OCI-LY1 (cell line): Measurements from ENCODE around the gene B3GALNT1.

ENCODE experiments used
- H2AFZ ChIP-seq: fragments of 200-600 bp; sonication (generic), shearing (Covaris generic); 2 replicates; pipeline ENCODE4 v1.6.0; 2014; ENCODE audit warnings: antibody characterized with exemption, mild to moderate bottlenecking, low read length
- H3F3A ChIP-seq: fragments of 200-600 bp; sonication (generic), shearing (Covaris generic); 2 replicates; pipeline ENCODE4 v1.6.0; 2014; ENCODE audit warnings: mild to moderate bottlenecking, antibody characterized with exemption, low read length, moderate library complexity; ENCODE audit not compliant: insufficient read depth
- H3K27ac ChIP-seq: fragments of 200-600 bp; sonication (generic); 2 replicates; pipeline ENCODE4 v1.5.1; 2014; ENCODE audit warnings: low read length, mixed run types, mild to moderate bottlenecking, low read depth; ENCODE audit not compliant: poor library complexity, severe bottlenecking
- H3K27me3 ChIP-seq: fragments of 200-600 bp; sonication (generic); 2 replicates; pipeline ENCODE4 v1.6.0; 2014; ENCODE audit warnings: antibody characterized with exemption, mild to moderate bottlenecking, low read length, moderate library complexity; ENCODE audit not compliant: insufficient read depth
- H3K36me3 ChIP-seq: fragments of 200-600 bp; sonication (generic); 2 replicates; pipeline ENCODE4 v1.6.1; 2014; ENCODE audit warnings: mild to moderate bottlenecking, antibody characterized with exemption, low read length, moderate library complexity, mixed read lengths; ENCODE audit not compliant: insufficient read depth
- H3K4me1 ChIP-seq: fragments of 200-600 bp; sonication (generic); 2 replicates; pipeline ENCODE4 v1.5.1; 2014; ENCODE audit warnings: mild to moderate bottlenecking, low read length, moderate library complexity; ENCODE audit not compliant: insufficient read depth, severe bottlenecking
- H3K4me2 ChIP-seq: fragments of 200-600 bp; sonication (generic), shearing (Covaris generic); 2 replicates; pipeline ENCODE4 v1.6.1; 2014; ENCODE audit warnings: low read length
- H3K4me3 ChIP-seq: fragments of 200-600 bp; sonication (generic); 2 replicates; pipeline ENCODE4 v1.5.1; 2014; ENCODE audit warnings: low read length, low read depth, mild to moderate bottlenecking, mixed read lengths; ENCODE audit not compliant: poor library complexity, severe bottlenecking
- H3K79me2 ChIP-seq: fragments of 200-600 bp; shearing (Covaris generic); 2 replicates; pipeline ENCODE4 v1.6.1; 2016; ENCODE audit warnings: mixed run types, low read length, mixed read lengths; ENCODE audit not compliant: insufficient read depth
- H3K9ac ChIP-seq: fragments of 200-600 bp; sonication (generic), shearing (Covaris generic); 2 replicates; pipeline ENCODE4 v1.6.1; 2014; ENCODE audit warnings: mild to moderate bottlenecking, low read length, mixed read lengths
- H3K9me2 ChIP-seq: fragments of 200-600 bp; sonication (generic), shearing (Covaris generic); 2 replicates; pipeline ENCODE4 v1.6.1; 2014; ENCODE audit warnings: low read depth, mild to moderate bottlenecking, low read length, mixed read lengths
- H3K9me3 ChIP-seq: fragments of 200-600 bp; shearing (Covaris generic); 2 replicates; pipeline ENCODE4 v1.6.1; 2014; ENCODE audit warnings: low read length, mixed read lengths
- H4K20me1 ChIP-seq: fragments of 200-600 bp; sonication (generic), shearing (Covaris generic); 2 replicates; pipeline ENCODE4 v1.6.0; 2016; ENCODE audit warnings: mild to moderate bottlenecking, low read length; ENCODE audit not compliant: insufficient read depth
- CTCF ChIP-seq: fragments of 200-600 bp; sonication (generic), shearing (Covaris generic); IDR thresholded peaks from 2 replicates; pipeline ENCODE4 v1.5.1; 2017; ENCODE audit warnings: mild to moderate bottlenecking, antibody characterized with exemption, low read length, moderate library complexity, mixed read lengths
- EZH2 ChIP-seq: fragments of 200-600 bp; sonication (generic), shearing (Covaris generic); IDR thresholded peaks from 2 replicates; pipeline ENCODE4 v1.8.0; 2017; ENCODE audit warnings: borderline replicate concordance, mixed run types, mild to moderate bottlenecking, antibody characterized with exemption, low read length, moderate library complexity, mixed read lengths

The B3GALNT1 gene

GRCh38 chr3:161064413-161064812, 40.7 kb downstream of the B3GALNT1 start:
- Histone ChIP-seq H3K4me2 (no peak overlapping the region), H3K27ac (no peak overlapping the region), H3K4me1 (no peaks in the 10 kb centered on the region), H3K36me3 (no peaks in the 10 kb centered on the region), H3K27me3 (no peaks in the 10 kb centered on the region), H3F3A (no peaks in the 10 kb centered on the region), H3K4me3 (no peak overlapping the region), H3K9ac (no peak overlapping the region), H2AFZ (no peak overlapping the region), H3K9me3 (no peaks in the 10 kb centered on the region), H3K79me2 (no peaks in the 10 kb centered on the region), H4K20me1 (no peaks in the 10 kb centered on the region), H3K9me2 (no peaks in the 10 kb centered on the region)
- TF ChIP-seq CTCF, result no peak
- TF ChIP-seq EZH2, result no peak

DNA sequence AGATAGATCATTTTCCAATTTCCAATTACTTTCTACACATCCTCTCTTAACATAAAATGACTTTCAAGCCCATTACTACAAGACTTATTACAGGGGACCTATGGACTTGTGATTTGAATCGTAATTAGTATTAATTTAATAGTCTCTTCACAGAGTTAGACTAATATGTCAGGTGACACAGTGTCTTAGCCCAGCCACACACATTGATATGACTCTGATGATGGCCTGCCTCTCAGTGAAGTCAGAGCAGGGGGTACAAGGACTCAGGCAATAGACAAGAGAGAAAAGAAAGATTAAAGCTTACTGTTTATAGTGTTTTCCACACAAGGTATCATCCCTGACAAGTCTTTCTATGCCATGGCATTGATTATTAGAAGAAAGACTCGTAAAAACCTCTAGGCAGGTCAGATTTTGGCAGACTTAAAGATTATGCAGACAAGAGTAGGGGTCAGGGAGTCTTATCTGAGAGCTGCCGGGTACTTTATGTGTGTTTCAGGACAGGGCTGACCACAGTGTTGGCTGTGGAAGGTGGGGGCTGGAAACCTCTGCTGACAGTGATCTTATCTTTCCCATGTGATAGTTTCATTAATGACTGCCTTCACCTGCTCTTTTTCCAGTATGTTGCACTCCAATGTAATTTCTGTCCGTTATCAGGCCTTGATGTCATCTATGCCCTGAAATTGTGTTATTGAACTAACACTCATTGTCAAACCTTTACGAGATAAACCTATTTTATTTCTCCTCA, 50.1 kb downstream of the B3GALNT1 start:
- no peak for TF ChIP-seq CTCF
- TF ChIP-seq EZH2, result no peak
- H3K27ac ChIP-seq, result no peak overlapping the region
- H3K4me3 ChIP-seq, result no peak overlapping the region
- H3K4me1 ChIP-seq, result no peaks in the 10 kb centered on the region
- H3K79me2 ChIP-seq, result no peaks in the 10 kb centered on the region
- H3K27me3 ChIP-seq, result no peaks in the 10 kb centered on the region
- H2AFZ ChIP-seq, result no peak overlapping the region
- H4K20me1 ChIP-seq, result no peaks in the 10 kb centered on the region
- H3K36me3 ChIP-seq, result no peaks in the 10 kb centered on the region
- no peaks in the 10 kb centered on the region for H3K9me2 ChIP-seq
- no peaks in the 10 kb centered on the region for H3K9me3 ChIP-seq
- no peaks in the 10 kb centered on the region for H3F3A ChIP-seq
- no peak overlapping the region for H3K4me2 ChIP-seq
- no peak overlapping the region for H3K9ac ChIP-seq

GRCh38 chr3:161051856-161052255, 53.3 kb downstream of the B3GALNT1 start:
- Histone ChIP-seq H2AFZ (no peak overlapping the region), H3F3A (no peaks in the 10 kb centered on the region), H3K9me3 (no peaks in the 10 kb centered on the region), H3K36me3 (no peaks in the 10 kb centered on the region), H3K4me1 (no peaks in the 10 kb centered on the region), H3K4me2 (no peak overlapping the region), H3K9me2 (no peaks in the 10 kb centered on the region), H3K4me3 (no peak overlapping the region), H3K9ac (no peak overlapping the region), H4K20me1 (no peaks in the 10 kb centered on the region), H3K27me3 (no peaks in the 10 kb centered on the region), H3K27ac (no peak overlapping the region), H3K79me2 (no peaks in the 10 kb centered on the region)
- TF ChIP-seq EZH2 (no peak), CTCF (no peak)
